Motor neuron (in vitro differentiated cells): Measurements from ENCODE around the gene CDH22. TPM values are rescaled to one million over a fixed set of nuclear protein-coding genes. Genes with fewer than 3 reads are reported as not detected.

ENCODE experiments used
- ATAC-seq, 8 experiments: fragments of 200-7000 bp; cut with Tn5 transposase; replicated peaks in 6 of 8; 2 replicates each; pipeline ENCODE4 v1.8.0; 2021; ENCODE audit warnings: mild to moderate bottlenecking in 8 of 8, moderate library complexity in 8 of 8
- H3K27ac ChIP-seq, 2 donors: fragments of 250-450 bp; sonication (Bioruptor Pico); 2 replicates each; pipeline ENCODE4 v1.9.0; 2021; ENCODE audit warnings: antibody characterized with exemption in 2 of 2, mild to moderate bottlenecking in 2 of 2, moderate library complexity in 1 of 2
- H3K4me1 ChIP-seq, 2 donors: fragments of 250-450 bp; sonication (Bioruptor Pico); replicated peaks in 1 of 2; 2 replicates each; pipeline ENCODE4 v1.6.1; 2021; ENCODE audit warnings: antibody characterized with exemption in 2 of 2, mild to moderate bottlenecking in 2 of 2, moderate library complexity in 1 of 2
- H3K4me3 ChIP-seq, 5 donors: fragments of 250-450 bp; sonication (Bioruptor Pico); 2 replicates each; pipeline ENCODE4 v1.9.0; 2021; ENCODE audit warnings: antibody characterized with exemption in 5 of 5, mild to moderate bottlenecking in 5 of 5, moderate library complexity in 4 of 5
- WGBS, 10 experiments: fragments of 450-650 bp; shearing (Covaris generic); methylation state at CpG; one replicate each; pipeline ENCODE4 v1.0.0; 2022; 5-methylcytosine and 5-hydroxymethylcytosine counted together
- in situ Hi-C, 9 experiments: fragments of 400-800 bp; cut with MboI; loops; one replicate each; pipeline ENCODE4 v1.15.0; 2021; ENCODE audit warnings: low sequenced_read_pairs in 9 of 9, low pct_unique_long_range_greater_than_20kb in 2 of 9; ENCODE audit not compliant: unreplicated experiment in 9 of 9
- total RNA-seq, 8 experiments: library from RNA; unstranded; fragments of 300-600 nt; gene quantifications; 2 replicates each; pipeline versions ENCODE4 v1.2.3 to v1.2.4, GENCODE V29; 2022

Gene CDH22
- total RNA-seq, 8 experiments from 2014 or later, result 0.36 to 4.4 (median 2.3) TPM

DNA sequence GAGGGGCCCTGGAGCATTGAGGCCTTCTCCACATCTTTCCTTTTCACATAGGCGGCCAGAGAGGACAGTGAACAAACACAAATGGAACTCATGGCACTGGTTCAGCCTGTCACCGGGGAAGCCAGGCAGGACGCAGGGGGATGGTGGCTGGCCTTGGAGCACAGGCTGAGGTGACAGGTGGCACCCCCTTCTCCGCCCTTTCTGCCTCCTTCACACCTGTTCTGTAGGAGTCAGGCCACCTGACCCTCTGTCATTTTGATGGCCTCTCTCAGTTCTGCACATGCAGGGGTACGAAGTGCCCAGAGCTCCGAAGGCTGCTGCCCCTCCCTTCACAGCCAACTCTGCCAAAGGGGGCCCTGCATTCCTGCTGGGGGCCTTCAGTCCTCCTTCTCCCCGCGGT is 129.4 kb downstream of the CDH22 start:
- no peak overlapping the region for H3K27ac ChIP-seq
- in situ Hi-C loops, result no loop called here
- 0 to 88% (median 64%) methylated on average over 1 to 6 of the region's 8 CpGs; no CpG with 5 or more reads in 6 of the 10 experiments for WGBS, 10 experiments
- no peak overlapping the region for H3K4me3 ChIP-seq
- peaks cover 35 to 37% of the 10 kb centered on the region in 2 donors for H3K4me1 ChIP-seq
- no peak for ATAC-seq

DNA sequence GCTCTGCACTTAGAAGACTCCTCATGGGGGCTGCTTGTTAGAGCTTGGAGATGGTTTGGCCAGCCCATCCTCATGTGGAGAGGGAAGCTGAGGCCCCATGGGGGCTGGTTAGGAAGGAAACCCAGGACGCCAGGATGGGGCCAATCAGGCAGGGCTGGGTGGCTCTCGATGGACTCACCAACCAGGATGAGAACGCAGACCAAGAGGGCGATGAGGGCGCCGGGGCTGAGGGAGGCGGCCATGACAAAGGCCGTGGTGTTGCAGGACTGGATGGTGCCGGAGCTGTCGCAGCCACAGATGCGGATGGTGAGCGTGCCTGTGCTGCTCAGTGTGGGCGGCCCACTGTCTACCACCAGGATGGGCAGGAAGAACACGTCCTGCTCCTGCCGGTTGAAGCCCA is 130.5 kb downstream of the CDH22 start:
- in situ Hi-C loops, result no loop called here
- ATAC-seq, result no peak

GRCh38 chr20:46176739-46177378 is 131.4 kb downstream of the CDH22 start:
- WGBS, 10 experiments, result 63 to 100% (median 83%) methylated on average over 1 to 6 of the region's 13 CpGs; no CpG with 5 or more reads in 4 of the 10 experiments
- H3K27ac ChIP-seq, result no peak overlapping the region

More for the DNA sequence above, 130.5 kb downstream of the CDH22 start:
- no peak overlapping the region for H3K4me3 ChIP-seq
- H3K27ac ChIP-seq, result no peak overlapping the region
- peaks cover 28 to 30% of the 10 kb centered on the region in 2 donors for H3K4me1 ChIP-seq
- 60 to 95% (median 90%) methylated on average over 1 to 7 of the region's 15 CpGs; no CpG with 5 or more reads in 7 of the 10 experiments for WGBS, 10 experiments

GRCh38 chr20:46175127-46175494 is 133.2 kb downstream of the CDH22 start:
- no peak for ATAC-seq
- Histone ChIP-seq H3K4me3 (no peak overlapping the region), H3K27ac (no peak overlapping the region), H3K4me1 (peaks cover 20 to 25% of the 10 kb centered on the region in 2 donors)
- WGBS, 10 experiments, result 33 to 100% (median 80%) methylated on average over 1 to 2 of the region's 4 CpGs; no CpG with 5 or more reads in 5 of the 10 experiments
- in situ Hi-C loops, result no loop called here

More at GRCh38 chr20:46176739-46177378, 131.4 kb downstream of the CDH22 start:
- H3K4me3 ChIP-seq, result no peak overlapping the region
- no peak for ATAC-seq
- H3K4me1 ChIP-seq, result peaks cover 22 to 24% of the 10 kb centered on the region in 2 donors
- in situ Hi-C loops, result no loop called here

DNA sequence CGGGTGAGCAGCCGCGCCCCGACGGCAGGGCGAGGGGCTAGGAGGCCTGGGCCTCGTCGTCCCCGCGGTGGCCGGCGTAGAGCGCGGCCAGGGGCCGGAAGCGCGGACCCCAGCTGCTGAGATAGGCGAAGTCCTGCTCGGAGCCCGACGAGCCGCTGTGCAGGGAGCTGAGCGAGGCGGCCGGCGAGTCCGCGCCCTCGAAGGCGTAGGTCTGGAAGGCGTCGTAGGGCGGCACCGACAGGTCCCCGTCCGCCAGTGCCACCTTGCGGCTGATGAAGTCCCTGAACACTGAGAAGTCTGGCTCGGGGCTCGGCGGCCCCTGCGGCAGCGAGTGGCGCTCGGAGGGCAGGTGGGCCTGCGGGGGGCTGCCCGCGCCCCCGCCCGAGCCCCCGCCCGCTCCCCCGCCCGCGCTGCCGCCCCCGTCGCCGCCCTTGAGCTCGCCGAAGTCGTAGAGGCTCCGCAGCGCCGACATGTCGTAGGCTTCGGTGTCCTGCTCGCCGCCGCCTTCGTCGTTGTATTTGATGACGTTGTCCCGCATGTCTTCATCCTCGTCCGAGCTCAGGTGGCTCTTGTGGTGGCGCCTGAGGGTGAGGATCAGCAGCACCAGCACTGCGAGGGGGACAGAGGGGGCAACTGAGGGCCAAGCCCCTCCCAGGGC is 133.7 kb downstream of the CDH22 start:
- H3K4me1 ChIP-seq, result peaks cover 20 to 25% of the 10 kb centered on the region in 2 donors
- H3K4me3 ChIP-seq, result peak overlapping the region in 2 of 5 donors; percentile 11 to 22
- no CpG with 5 or more reads among the region's 77 CpGs for WGBS, 10 experiments
- in situ Hi-C loops, result no loop called here
- peak; percentile 73 to 100 (median 78) for ATAC-seq
- no peak overlapping the region for H3K27ac ChIP-seq

DNA sequence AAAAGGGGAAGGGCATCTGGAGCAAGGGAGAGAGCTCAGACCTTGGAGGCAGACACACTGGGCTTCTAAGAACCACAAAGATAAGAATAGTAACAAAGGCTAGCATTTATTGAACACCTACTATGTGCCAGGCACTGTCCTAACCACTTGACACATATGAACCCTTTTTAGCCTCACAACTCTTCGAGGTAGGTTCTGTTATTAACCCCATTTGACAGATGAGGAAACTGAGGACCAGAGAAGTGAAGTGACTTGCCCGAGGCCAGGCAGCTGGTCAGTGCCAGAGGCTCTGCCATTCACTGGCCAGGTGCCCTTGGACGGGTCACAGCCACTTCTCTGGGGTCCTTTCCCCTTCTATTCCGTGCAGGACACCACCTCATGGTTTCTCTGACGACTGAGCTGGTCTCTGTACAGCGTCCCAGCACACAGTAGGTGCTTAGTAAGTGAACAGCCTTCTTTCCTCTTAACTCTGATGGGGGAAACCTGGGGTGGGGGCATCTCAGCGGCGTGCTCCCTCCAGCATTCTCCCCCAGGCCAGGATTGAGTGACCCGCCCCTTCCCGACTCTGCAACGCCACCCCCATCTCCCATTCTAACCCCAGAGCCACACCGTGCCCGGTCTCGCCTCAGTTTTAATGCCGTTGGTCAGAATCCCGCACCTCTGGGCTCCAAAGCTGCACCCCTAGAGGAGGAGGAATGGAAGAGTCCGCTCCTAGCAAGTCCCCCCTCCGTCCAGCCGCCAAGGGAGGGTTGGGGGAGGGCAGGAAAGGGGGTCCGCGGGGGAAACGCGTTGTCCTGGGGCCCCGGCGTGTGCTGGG is 134.4 kb downstream of the CDH22 start:
- 30 to 100% (median 60%) methylated on average over 1 to 4 of the region's 25 CpGs; no CpG with 5 or more reads in 3 of the 10 experiments for WGBS, 10 experiments
- in situ Hi-C loops, result no loop called here
- H3K4me3 ChIP-seq, result no peak overlapping the region
- H3K4me1 ChIP-seq, result peaks cover 20 to 25% of the 10 kb centered on the region in 2 donors
- no peak overlapping the region for H3K27ac ChIP-seq
- no peak for ATAC-seq

DNA sequence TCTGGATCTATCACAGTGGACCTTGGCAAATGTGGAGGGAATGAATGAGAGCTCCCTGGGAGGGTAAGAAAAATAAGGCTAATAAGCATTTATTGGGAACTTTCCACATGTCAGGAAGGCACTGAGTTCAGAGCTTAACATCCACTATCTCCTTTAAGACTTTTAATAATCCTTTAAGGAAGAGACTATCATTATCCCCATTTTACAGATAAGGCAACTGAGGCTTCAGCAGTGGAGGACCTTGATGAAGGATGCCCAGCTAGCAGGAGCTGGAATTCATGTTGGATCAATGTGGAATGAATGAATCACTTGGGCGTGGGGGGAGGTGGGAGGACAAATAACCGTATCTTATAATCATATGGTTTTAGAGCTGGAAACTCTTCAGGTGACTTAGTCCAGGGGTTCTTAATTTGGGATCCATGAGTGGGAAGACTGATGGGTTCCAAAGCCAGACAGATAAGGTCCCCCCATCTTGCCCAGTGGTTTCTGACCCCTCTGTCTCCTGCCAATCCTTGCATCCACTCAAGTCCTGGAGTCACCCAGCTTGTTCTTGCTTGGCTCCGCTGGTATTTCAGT is 135.2 kb downstream of the CDH22 start:
- in situ Hi-C loops, result no loop called here

DNA sequence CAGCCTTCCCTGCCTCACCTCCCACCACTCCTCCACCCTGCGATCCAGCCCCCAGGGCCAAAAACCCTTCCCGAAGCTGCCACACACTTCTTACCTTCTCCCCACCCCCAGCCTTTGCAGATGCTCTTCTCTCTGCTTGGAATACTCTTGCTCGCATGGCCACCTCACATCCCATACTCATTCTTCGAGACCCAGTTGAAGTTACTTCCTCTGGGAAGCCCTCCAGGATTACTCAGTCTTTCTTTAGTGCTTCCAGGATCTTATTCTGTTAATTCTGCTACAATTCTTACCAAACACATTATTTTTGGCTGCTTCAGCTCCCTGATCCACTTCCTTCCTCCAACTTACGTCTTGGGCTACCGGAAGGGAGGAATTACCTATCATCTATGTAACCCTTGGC is 135.8 kb downstream of the CDH22 start:
- ATAC-seq, result no peak
- in situ Hi-C loops, result no loop called here
- no peak overlapping the region for H3K27ac ChIP-seq
- H3K4me3 ChIP-seq, result no peak overlapping the region
- WGBS, 10 experiments, result 57 to 100% (median 68%) methylated on average over 1 to 5 of the region's 6 CpGs; no CpG with 5 or more reads in 2 of the 10 experiments
- H3K4me1 ChIP-seq, result peaks cover 24 to 32% of the 10 kb centered on the region in 2 donors

More for the DNA sequence above, 135.2 kb downstream of the CDH22 start:
- Histone ChIP-seq H3K27ac (no peak overlapping the region), H3K4me1 (peaks cover 24 to 28% of the 10 kb centered on the region in 2 donors), H3K4me3 (no peak overlapping the region)
- WGBS, 10 experiments, result 20 to 100% (median 70%) methylated on average over 1 to 3 of the region's 3 CpGs; no CpG with 5 or more reads in 1 of the 10 experiments
- no peak for ATAC-seq

DNA sequence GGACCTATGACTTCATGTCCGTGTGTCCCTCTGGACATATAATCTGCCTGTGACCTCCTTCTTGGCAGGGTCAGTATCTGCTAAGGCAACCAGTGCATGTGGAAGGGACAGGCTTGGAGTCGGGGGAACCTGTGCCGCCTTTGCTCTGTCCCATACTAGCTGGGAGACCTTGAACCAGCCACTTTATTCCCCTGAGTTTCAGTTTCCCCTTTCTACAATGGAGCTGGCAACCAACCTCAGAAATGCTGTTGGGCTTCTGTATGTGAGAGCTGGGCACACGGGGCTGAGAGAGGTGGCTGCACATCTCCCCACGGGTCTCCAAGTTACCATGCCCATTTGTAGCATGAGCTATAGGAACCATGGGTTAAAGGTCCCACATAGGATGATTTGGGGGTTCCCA is 136.4 kb downstream of the CDH22 start:
- ATAC-seq, result no peak
- WGBS, 10 experiments, result 0 to 72% (median 43%) methylated on average over 1 to 4 of the region's 5 CpGs; no CpG with 5 or more reads in 1 of the 10 experiments
- H3K4me1 ChIP-seq, result peaks cover 24 to 32% of the 10 kb centered on the region in 2 donors
- in situ Hi-C loops, result no loop called here
- H3K27ac ChIP-seq, result no peak overlapping the region
- H3K4me3 ChIP-seq, result no peak overlapping the region

DNA sequence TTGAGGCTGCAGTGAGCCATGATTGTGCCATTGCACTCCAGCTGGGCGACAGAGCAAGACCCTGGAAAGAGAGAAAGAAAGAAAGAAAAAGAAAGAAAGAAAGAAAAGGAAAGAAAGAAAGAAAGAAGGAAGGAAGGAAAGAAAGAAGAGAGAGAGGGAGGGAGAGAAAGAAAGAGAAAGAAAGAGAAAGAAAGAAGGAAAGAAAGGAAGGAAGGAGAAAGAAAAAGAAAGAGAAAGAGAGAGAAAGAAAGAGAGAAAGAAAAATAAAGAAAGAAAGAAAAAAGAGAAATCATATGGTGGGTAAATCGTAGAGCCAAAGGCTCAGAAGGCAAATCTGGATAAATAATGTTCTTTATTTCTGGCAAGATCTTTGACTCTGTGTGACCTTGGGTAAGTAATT is 136.8 kb downstream of the CDH22 start:
- 13 to 81% (median 61%) methylated on average over 1 to 2 of the region's 2 CpGs for WGBS, 10 experiments
- Histone ChIP-seq H3K4me1 (peaks cover 24 to 32% of the 10 kb centered on the region in 2 donors), H3K27ac (no peak overlapping the region), H3K4me3 (no peak overlapping the region)
- in situ Hi-C loops, result no loop called here
- ATAC-seq, result no peak

- Histone ChIP-seq H3K4me3 (no peak overlapping the region), H3K27ac (peak overlapping the region; percentile 51 to 64), H3K4me1 (peaks cover 26 to 33% of the 10 kb centered on the region in 2 donors)
- WGBS, 10 experiments, result 7 to 81% (median 49%) methylated on average over 2 to 10 of the region's 13 CpGs; no CpG with 5 or more reads in 1 of the 10 experiments
- peak in 5 of 8 experiments; percentile 89 to 97 (median 95) for ATAC-seq
- in situ Hi-C loops, result no loop called here
These were observed 138.8 kb downstream of the CDH22 start for GRCh38 chr20:46169245-46170171.

- ATAC-seq, result no peak
- 20 to 45% (median 33%) methylated on average over 1 to 5 of the region's 8 CpGs; no CpG with 5 or more reads in 5 of the 10 experiments for WGBS, 10 experiments
- peaks cover 32 to 40% of the 10 kb centered on the region in 2 donors for H3K4me1 ChIP-seq
- no peak overlapping the region for H3K4me3 ChIP-seq
- in situ Hi-C loops, result no loop called here
- peak overlapping the region in 1 of 2 donors; percentile 51 for H3K27ac ChIP-seq
These were observed 139.9 kb downstream of the CDH22 start for GRCh38 chr20:46168438-46168837.
